ENCODE data around the gene HS6ST3. TPM values are rescaled to one million over a fixed set of nuclear protein-coding genes. Genes with fewer than 3 reads are reported as not detected.
"Not testable (repeated sequence)": the region's sequence is repeated elsewhere in the genome, so short reads cannot be mapped to it uniquely, and the experiment has no call there.

Gene HS6ST3
- total RNA-seq, 1 experiment from 2014 or later: not detected

GRCh38 chr13:96428911-96429310, 339.0 kb downstream of the HS6ST3 start:
- no peak for DNase-seq (ENCODE audit: low spot score)

DNA sequence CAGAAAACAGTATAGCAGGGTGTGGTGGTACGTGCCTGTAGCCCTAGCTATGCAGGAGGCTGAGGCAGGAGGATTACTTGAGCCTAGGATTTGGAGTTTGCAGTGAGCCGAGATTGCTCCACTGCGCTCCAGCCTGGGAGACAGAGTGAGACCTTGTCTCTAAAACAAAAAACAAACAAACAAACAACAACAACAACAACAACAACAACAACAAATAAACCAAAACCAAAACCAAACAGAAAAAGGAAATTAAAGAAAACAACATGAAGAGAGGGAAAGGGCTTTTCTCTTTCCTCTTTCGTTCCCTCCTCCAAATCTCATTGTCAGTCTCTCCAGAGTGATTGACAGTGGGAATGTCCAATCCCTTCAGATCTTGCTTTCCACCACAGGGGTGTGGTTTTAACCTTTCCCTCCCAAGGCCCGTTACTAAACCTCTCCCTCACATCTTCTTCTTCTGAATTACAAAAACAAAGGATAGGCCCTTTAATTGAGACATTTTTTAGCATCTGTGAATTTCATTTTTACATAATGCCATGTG, 341.2 kb downstream of the HS6ST3 start:
- peak; percentile 15 for DNase-seq (ENCODE audit: low spot score)

GRCh38 chr13:96444676-96445075, 354.8 kb downstream of the HS6ST3 start:
- no peak for DNase-seq (ENCODE audit: low spot score)

GRCh38 chr13:96449920-96450319, 360.0 kb downstream of the HS6ST3 start:
- no peak for DNase-seq (ENCODE audit: low spot score)

DNA sequence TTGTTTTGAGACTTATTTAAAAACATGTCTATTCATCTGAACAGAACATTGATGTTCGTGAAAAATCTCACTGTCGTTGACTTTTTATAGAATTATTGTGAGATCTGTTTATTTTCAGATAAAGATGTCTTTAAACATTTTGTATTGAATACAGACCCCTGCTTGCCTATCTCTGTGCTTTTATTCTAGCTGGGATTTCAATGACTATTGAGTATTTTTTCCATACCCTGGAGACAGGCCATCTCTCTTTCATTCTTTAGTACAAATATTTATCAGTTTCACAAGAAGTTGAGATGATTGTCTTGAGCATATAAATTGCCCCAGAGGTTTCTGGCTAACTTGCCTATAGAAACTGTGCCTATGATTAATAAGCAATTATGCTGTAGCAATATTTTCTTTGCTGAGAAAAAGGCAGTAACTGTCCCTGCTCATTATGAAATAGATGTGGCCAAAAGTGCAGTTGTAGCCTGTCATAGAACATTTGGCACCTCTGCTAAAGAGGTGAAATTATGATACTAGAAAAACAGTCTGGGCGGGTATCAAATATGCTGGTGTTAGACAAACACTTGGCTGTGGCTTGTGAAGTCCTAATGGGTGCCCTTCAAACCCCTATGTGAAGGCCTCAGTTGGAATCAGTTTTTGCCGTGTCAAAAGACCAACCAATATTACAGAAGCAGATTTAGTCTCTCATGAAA, 360.6 kb downstream of the HS6ST3 start:
- DNase-seq (ENCODE audit: low spot score): no peak

DNA sequence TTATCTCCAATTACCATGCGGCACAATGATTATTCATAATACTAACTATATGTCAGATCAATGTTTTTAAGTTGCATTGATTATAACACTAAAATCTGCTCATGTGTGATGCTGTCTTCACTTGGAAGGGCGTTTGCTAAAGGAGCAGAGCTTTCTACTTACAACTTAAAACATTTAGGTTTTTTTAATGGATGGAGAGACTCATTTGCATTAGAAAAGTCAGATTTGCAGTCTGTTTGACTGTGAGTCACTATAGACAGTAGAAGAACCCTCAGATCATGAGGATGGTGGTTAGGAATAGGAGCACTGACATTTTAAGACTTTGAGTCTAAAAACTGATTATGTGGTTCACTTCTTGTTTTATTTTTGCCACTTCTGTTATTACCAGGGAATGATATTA, 364.6 kb downstream of the HS6ST3 start:
- no peak for DNase-seq (ENCODE audit: low spot score)

GRCh38 chr13:96460609-96461008, 370.7 kb downstream of the HS6ST3 start:
- DNase-seq (ENCODE audit: low spot score): no peak

- no peak for DNase-seq (ENCODE audit: low spot score)
These were observed 383.7 kb downstream of the HS6ST3 start for GRCh38 chr13:96473526-96474180.

DNA sequence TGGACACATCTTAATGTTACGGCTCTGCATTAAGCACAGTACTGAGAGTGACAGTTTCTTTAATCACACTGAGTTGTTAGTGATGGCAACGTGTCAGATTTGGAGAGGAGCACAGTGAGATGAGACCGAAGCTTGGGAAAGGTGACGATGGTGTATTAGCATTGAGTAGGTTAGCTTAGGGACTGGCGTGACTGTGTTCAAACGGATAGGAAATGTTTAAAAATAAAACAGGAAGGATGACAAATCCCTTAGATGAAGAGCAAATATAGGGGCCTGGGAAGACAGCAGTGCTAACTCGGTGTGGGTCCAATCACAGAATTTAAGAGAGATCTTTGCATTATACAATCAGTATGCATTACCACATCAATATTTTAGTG, 384.3 kb downstream of the HS6ST3 start:
- DNase-seq (ENCODE audit: low spot score): no peak

DNA sequence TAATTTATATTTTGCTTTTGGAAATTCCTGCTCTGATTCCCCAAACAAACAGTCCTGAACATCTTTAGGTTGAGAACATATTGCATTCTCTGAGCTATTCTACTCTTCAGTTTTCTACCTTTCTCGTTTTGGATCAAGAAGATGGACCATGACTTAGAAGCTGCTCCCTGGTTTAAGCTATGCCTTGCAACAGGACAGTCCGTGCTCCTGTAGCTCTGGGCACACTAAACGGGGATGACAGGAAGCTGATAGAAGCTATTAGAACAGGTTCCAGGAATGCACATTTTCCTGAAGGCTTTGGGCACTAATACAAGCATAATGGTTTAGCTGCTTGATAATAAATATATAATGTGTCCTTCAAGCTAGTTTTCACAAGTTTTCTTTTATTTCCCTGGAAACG, 385.2 kb downstream of the HS6ST3 start:
- DNase-seq (ENCODE audit: low spot score): no peak

GRCh38 chr13:96481482-96481881, 391.6 kb downstream of the HS6ST3 start:
- no peak for DNase-seq (ENCODE audit: low spot score)

- no peak for DNase-seq (ENCODE audit: low spot score)
These were observed 400.6 kb downstream of the HS6ST3 start for GRCh38 chr13:96490496-96490989.

GRCh38 chr13:96491103-96491502, 401.2 kb downstream of the HS6ST3 start:
- DNase-seq (ENCODE audit: low spot score): no peak

DNA sequence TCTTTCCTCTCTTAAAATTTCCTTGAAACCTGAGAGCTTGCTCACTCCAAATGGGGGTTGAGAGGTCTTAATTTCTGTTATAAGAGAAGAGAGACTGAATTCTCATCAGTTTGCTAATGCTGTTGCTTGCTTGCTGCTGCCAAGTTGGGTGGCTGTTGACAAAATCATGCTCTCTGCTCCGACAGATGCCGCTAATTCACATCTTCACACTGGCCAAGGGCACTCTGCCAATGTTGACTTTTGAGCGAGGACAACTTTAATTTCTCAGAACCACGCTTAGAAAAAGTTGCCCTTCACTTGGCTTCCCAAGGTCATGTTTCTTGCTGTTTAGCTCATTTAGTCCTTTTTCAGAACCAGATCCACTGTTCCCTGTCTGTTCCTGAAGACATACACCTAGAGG, 402.9 kb downstream of the HS6ST3 start:
- no peak for DNase-seq (ENCODE audit: low spot score)

- no peak for DNase-seq (ENCODE audit: low spot score)
These were observed 409.7 kb downstream of the HS6ST3 start for GRCh38 chr13:96499656-96500055.

GRCh38 chr13:96500953-96501352, 411.0 kb downstream of the HS6ST3 start:
- DNase-seq (ENCODE audit: low spot score): no peak

GRCh38 chr13:96503481-96503880, 413.6 kb downstream of the HS6ST3 start:
- no peak for DNase-seq (ENCODE audit: low spot score)

- DNase-seq (ENCODE audit: low spot score): no peak
These were observed 421.7 kb downstream of the HS6ST3 start for GRCh38 chr13:96511587-96511986.

DNA sequence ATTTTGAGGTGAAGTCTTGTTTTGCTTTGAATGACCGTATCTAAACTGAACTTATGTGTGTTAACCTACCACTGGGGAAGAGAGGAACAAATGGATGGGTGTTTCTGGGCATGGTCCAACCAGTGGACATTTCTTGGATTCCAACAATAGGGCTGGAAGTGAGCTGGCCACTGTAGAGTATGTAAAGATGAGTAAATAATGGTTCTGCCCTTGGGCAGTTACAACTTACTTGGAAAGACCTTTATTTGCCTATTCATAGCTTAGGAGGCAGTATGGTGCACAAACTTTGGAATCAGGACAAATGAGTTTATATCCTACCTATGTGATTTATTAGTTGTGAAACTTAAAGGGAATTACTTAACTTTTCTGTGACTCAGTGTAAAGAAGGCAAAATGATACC, 429.5 kb downstream of the HS6ST3 start:
- no peak for DNase-seq (ENCODE audit: low spot score)

DNA sequence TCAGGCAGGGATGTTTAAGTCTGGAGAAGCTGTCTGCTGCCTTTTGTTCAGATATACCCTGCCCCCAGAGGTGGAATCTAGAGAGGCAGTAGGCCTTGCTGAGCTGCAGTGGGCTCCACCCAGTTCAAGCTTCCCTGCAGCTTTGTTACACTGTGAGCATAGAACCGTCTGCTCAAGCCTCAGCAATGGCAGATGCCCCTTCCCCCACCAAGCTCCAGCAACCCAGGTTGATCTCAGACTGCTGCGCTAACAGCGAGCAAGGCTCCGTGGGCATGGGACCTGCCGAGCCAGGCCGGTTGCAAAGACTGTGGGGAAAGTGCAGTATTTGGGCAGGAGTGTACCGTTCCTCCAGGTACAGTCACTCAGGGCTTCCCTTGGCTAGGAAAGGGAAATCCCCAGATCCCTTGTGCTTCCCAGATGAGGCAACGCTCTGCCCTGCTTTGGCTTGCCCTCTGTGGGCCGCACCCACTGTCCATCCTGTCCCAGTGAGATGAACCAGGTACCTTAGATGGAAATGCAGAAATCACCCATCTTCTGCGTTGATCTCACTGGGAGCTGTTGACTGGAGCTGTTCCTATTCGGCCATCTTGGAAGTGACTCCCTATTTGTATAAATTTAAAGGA, 434.6 kb downstream of the HS6ST3 start:
- DNase-seq (ENCODE audit: low spot score): not testable (repeated sequence)

DNA sequence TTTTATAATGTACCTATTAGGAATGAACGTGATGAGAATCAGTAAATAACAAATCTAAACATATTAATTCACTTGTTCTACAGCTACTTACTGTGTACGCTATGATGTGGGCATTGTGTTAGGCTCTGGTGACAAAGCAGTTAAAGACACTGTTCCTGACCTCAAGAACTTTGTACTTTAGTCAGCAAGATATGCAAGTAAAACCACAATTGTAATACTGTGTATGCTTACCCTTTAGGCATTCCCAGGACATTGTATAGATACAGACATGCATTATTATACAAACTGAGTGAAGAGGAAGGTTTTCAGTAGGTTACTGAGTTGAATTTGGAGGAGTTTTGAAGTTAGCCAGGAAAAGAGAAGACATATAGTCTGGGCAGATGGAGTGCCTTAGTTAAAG, 435.8 kb downstream of the HS6ST3 start:
- no peak for DNase-seq (ENCODE audit: low spot score)

DNA sequence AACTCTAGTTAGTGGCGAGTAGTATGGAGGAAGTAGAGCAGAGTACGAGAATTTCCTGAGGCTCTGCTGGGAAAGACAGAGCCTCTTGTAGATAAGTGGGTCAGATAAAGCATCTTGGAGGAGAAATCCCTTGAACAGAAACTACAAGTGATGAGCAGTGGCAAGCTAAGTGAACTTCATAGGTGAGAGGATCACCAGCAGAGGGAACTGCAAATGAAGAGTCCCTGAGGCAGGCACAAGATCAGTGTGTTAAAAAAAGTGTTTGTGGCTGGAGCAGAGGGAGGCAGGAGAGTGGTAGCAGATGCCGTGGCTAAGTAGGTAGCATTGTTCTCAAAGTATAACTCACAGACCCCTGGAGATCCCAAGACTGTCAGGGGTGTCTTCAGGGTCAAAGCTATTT, 437.6 kb downstream of the HS6ST3 start:
- DNase-seq (ENCODE audit: low spot score): no peak

DNA sequence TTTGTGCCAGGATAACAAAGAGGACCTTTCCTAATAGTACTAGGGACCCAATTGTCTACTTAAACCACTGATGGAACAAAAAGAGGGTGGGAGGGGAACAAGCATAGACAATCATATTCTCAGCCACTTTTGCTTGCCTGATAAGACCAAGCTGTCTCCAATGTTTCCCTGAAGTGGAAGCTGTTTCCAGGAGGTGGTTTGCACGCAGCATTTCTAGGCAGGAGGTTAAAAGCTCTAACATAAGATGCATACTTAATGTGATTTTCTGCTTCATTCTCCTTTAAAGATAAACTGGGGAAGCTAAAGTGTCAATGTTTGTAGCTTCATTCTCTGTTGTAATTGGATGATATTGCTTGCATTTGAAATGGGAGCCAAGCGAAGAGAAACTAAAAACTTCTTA, 442.9 kb downstream of the HS6ST3 start:
- no peak for DNase-seq (ENCODE audit: low spot score)
